NCI-H2107 (cell line): Measurements from ENCODE around the gene RNF175.

Experiments used
- DNase-seq: peaks from one replicate; lab custom pipeline; 2025; lab: John Stamatoyannopoulos, UW

Gene RNF175

DNA sequence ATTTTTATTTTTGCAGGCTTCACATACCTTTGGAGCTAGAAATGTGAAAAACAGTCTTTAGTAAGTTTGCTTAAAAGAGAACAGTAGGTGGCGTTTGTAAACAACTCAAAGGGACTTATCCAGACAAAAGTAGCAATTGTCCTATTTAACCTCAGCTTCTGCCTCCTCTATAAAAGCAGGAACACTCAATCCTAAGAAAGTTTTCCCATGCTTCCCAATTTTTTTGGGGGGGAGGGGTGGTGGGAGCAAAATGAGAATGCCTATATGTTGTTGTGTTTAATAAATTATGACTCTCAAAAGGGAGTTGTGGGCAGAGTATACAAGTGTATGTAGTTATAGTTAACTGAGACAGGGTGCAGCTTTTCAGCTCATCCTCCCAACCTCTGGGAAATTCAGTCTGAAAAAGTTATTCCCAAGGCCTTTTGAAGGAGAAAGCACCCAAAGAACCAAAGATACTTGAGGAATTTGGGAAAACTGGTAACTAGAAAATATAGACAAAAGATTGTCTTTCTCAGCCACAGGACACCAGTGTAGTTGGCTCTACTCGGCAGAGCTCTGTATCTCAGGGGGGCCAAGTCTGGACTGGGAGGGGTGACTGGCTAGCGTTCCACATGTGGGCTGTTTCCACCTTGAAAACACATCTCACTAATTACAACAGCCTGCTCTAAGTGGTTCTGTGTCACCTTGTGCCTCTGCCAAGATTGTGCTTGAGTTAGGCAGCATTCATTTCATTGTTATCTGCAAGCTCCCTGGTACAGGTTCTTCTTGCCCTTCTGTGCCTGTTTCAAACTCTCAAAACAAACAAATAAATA lies 26.3 kb upstream of the RNF175 start:
- DNase-seq: no peak

GRCh38 chr4:153784166-153784699 lies 24.4 kb upstream of the RNF175 start:
- no peak for DNase-seq

- no peak for DNase-seq
These were observed 22.8 kb upstream of the RNF175 start for GRCh38 chr4:153782581-153782980.

DNA sequence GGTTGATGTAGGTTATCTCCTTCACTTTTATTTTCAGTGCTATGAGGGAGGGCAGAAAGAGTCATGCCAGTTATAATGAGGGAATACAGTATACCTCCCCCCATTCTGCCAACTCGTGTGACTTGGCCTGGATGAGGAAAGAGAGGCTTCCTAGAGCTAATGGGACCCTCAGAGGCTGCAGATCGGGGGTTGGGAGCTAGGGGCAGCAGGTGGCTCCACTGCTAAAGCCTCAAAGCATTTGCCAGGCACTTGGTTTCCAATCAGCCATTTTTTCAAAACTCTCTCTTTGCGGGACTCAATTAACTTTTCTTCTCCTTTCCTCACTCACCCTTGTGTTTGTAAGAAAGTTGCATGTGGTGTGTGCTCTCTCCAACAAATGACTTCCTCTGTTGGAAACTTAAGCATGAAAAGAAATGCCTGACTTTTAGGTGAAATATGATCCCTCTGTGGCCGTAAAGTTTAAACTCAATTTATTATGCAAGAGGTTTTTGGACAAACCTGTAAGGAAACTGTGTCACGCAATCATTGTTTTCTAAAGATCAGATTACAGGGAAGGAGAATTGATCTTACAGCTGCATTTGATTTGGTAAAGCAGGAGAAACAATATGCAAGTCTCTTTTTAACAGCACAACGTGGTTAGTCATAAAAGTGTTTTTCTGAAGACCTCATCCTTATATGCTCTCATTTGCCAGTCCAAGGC lies 22.0 kb upstream of the RNF175 start:
- no peak for DNase-seq

DNA sequence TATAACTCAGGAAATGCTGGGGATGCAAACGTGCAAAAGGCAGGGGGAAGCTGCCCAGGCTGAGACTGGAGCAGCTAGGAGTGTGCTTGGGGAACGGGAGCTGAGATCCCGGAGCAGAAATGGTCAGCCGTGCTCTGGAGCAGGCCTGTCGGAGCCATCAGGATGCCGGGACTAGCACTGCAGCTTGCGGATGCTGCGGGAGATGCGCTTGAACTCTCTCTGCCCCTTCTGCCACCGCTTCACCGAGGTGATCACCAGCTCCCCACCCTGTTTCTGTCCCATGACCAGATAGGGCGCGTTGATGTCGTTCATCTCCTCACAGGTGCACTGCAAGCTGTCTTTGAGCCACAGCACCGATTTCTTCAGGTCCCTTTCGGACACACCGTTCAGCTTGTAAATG lies 21.5 kb upstream of the RNF175 start:
- DNase-seq: no peak

DNA sequence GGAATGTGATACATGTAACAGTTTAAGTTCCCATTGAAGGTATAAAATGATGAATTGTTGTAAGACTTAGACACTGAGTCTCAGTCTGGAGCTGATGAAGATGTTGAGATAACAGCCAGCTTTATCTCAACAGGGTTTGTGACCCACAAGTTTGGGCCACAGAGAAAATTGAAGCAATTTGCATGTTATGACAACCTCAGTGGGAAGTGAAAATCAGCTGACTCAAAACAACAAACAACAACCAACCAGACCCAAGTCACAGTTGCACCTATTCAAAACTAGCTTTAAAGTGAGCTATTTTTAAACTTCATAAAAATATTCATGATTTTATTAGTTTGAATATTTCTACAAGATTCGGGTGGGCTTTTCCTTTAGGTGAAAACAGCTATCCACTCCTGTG lies 21.1 kb upstream of the RNF175 start:
- no peak for DNase-seq

GRCh38 chr4:153780221-153780620 lies 20.4 kb upstream of the RNF175 start:
- DNase-seq: no peak

DNA sequence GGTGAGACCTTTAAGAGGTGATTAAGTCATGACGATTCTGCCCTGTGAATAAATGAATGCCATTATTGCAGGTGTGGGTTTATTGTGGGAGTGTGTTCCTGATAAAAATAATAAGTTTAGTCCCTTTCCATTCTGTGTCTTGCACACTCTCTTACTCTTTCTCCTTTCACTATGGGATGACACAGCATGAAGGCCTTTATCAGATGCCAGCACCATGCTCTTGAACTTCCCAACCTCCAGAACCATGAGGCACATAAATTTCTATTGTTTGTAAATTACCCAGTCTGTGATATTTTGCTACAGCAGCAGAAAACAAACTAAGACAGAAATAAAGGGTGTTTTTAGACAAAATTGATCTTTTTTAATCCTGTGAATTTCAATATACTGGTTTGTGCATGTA lies 18.6 kb upstream of the RNF175 start:
- DNase-seq: no peak

GRCh38 chr4:153777421-153777820 lies 17.6 kb upstream of the RNF175 start:
- DNase-seq: no peak

GRCh38 chr4:153776601-153777000 lies 16.8 kb upstream of the RNF175 start:
- no peak for DNase-seq

DNA sequence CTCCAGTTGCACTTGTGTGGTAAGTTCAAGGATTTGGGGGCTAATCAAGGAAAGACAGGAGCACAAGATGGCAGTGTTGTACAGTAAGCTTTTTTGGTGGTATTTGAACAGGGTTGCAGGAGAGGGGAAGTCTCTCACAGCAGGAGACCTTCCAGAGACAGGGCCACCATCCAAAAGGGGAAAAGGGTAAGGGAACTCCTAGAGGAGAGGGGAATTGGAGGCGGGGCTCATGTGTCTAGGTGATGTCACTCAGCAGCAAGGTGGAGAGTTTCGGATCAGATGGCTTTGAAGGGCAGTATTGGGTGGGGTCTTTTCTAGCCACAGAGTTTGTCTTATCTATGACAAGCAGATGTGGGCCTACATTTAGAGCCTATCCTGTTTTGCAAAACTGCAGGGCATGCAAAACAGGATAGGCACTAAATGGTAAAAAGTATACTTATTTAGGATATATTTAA lies 13.4 kb upstream of the RNF175 start:
- DNase-seq: no peak

DNA sequence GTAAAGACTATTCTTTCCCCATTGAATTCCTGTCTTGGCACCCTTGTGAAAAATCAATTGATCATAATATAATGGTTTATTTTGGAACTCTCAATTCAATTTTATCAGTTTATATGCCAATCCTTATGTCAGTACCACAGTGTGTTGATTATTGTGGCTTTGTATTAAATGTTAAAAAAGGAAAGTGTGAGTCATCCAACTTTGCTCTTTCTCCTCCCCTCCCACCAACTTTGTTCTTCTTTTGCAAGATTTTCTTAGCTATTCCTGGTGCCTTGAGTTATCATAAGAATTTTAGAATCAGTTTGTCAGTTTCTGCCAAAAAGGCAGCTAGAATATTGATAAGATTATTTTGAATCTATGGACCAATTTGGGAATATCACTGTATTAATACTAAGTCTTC lies 11.2 kb upstream of the RNF175 start:
- DNase-seq: no peak

GRCh38 chr4:153766758-153767157 lies 6.9 kb upstream of the RNF175 start:
- no peak for DNase-seq

- no peak for DNase-seq
These were observed 6.1 kb upstream of the RNF175 start for GRCh38 chr4:153765894-153766293.

DNA sequence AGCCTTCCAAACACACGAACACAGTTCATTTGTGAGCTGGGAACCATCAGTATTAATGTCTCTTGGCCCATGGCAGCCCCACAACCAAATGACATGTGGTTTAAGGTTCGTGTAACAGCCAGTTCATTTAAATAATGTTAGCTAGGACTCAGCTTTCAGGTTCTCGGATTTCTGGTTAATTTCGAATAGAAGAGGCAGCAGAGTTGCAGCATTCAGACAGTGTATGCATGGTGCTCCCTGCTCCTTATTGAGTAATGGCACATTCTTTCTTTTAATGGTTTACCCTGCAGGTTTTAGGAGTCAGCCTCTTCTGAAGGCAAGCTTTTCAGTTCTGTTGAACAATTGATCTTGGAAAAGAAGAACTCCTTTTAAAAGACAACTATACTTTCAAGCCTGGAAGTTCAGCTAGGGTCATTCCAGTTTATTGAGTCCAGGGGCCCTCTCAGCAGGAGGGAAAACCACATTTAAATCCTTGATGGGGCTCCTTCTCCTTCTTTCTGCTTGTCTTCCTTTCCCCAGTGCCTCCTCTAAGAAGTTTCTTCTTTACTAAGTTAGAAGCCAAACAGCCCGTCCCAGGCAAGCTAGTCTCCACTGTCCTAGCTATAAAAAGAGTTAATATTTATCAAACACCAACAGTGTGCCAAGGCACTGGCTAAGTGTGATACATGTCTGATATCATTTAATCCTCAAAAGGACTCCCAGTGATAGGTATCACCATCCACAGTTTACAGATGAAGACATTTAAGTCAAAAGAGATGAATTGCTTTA lies 5.0 kb upstream of the RNF175 start:
- no peak for DNase-seq

GRCh38 chr4:153763404-153763803 lies 3.6 kb upstream of the RNF175 start:
- DNase-seq: no peak

GRCh38 chr4:153758688-153759406 lies 977 bp downstream of the RNF175 start:
- no peak for DNase-seq

GRCh38 chr4:153758136-153758535 lies 1.7 kb downstream of the RNF175 start:
- DNase-seq: no peak

GRCh38 chr4:153757407-153757806 lies 2.4 kb downstream of the RNF175 start:
- DNase-seq: no peak

DNA sequence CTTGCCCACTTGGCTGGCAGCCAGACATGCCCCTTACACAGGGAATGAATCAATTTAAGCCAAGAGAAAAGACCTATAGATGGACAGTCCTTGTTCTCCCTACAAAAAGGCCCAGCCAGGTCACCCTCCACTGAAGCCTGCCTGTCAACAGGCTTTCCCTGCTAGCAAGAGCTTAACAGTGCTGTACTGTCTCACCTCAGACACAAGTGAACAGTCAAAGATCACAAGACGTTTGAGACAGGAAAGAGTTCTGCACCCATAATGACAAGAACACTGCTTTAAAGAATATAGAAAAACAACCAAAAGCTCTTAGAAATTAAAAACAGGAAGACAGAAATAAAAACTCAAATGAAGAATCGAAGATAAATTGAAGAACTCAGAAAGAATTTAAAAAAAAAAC lies 4.6 kb downstream of the RNF175 start:
- no peak for DNase-seq

- DNase-seq: no peak
These were observed 9.5 kb downstream of the RNF175 start for GRCh38 chr4:153750197-153750817.
